Activated CD8-positive, alpha-beta memory T cell treated with anti-CD3 and anti-CD28 coated beads for 48 hours (primary cell): ENCODE results near the gene STMN3.

Experiments
- DNase-seq, 3 experiments: peaks; one replicate each; pipeline ENCODE4 v3.0.0-alpha.2; 2020; ENCODE audit warnings: low read depth in 2 of 3, low spot score in 2 of 3

STMN3 gene

GRCh38 chr20:63692436-63693082 is 39.3 kb upstream of the STMN3 start:
- DNase-seq, result no peak

- DNase-seq, result no peak
Measured at GRCh38 chr20:63691711-63692435, 38.6 kb upstream of the STMN3 start.

- no peak for DNase-seq
Measured at GRCh38 chr20:63690898-63691710, 37.9 kb upstream of the STMN3 start.

- no peak for DNase-seq
Measured at GRCh38 chr20:63690003-63690897, 37.0 kb upstream of the STMN3 start.

GRCh38 chr20:63689046-63690002 is 36.1 kb upstream of the STMN3 start:
- no peak for DNase-seq

GRCh38 chr20:63688228-63689045 is 35.2 kb upstream of the STMN3 start:
- no peak for DNase-seq

GRCh38 chr20:63687419-63688178 is 34.4 kb upstream of the STMN3 start:
- no peak for DNase-seq

- no peak for DNase-seq
Measured at GRCh38 chr20:63686492-63687321, 33.5 kb upstream of the STMN3 start.

- no peak for DNase-seq
Measured at GRCh38 chr20:63686094-63686491, 32.9 kb upstream of the STMN3 start.

GRCh38 chr20:63685269-63686026 is 32.2 kb upstream of the STMN3 start:
- DNase-seq, result no peak

GRCh38 chr20:63682384-63683139 is 29.3 kb upstream of the STMN3 start:
- DNase-seq, result no peak

GRCh38 chr20:63681609-63682142 is 28.5 kb upstream of the STMN3 start:
- DNase-seq, result no peak

- DNase-seq, result no peak
Measured at GRCh38 chr20:63680857-63681608, 27.8 kb upstream of the STMN3 start.

GRCh38 chr20:63680427-63680826 is 27.2 kb upstream of the STMN3 start:
- DNase-seq, result no peak

GRCh38 chr20:63679799-63680305 is 26.6 kb upstream of the STMN3 start:
- DNase-seq, result no peak
